Activated CD4-positive, alpha-beta T cell treated with anti-CD3 and anti-CD28 coated beads for 4 hours (primary cell): ENCODE results near the gene AGPAT1.
"Not testable (repeated sequence)": the region's sequence is repeated elsewhere in the genome, so short reads cannot be mapped to it uniquely, and the experiment has no call there.

Experiments
- DNase-seq, 2 donors: peaks; one replicate each; pipeline ENCODE4 v3.0.0-alpha.2; 2020

AGPAT1 gene

DNA sequence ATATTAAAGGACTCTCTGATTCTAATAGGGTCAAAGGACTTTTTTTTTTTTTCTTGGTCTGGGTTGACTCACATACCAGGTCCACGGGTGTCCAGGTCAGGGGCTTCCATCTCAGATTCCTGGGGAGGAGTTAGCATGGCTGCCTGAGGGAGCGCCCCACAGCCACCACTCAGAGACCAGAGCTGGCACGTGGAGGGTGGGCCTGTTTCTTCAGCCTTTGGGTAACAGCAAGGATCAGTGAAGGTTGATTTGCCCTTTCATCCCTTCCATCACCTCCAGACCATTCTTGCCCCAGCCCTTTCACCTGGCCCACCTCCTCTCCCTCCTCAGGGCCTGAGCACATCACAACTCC lies 22.4 kb upstream of the AGPAT1 start:
- DNase-seq, result no peak

DNA sequence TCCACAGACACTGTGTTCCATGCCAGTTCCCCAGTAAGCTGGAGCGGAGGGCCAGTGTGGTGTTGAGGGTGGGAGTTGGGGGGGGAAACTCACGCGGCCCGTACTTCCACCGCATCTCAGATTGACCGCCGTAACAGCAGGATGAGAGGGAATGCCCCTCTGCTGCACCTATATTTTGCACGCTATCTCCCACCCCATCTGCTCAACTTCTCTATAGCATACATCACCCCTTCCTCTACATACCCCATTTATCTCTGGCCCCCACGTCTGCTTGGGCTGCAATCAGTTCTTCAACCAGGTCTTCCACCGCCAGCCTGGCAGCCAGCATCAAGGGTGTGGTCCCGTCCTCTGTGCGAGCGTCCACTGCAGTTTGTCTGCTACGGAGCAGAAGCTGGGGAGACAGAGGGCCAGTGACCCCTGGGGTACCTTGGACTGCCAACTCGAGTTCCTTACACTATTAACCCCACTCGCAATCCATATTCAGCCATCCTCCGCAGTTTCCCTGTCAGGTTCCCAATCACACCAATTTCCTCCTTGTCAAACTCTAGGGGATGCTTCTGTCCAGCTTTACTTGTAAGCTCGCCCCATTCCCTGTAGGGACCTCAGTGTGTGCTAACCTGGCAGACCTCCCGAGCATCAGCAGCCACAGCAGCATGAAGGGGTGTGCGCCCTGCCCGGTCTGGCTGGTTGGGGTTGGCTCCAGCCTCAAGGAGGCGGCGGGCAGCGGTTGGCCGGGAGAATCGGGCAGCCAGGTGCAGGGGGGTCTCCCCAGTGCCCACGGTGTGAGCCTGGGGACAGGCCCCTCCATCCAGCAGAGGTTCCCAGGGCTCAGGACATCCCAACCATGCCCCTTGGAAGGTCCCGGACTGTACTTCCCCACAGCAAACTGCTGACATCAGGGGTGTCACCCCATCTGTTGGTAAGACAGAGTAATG lies 21.1 kb upstream of the AGPAT1 start:
- no peak for DNase-seq

DNA sequence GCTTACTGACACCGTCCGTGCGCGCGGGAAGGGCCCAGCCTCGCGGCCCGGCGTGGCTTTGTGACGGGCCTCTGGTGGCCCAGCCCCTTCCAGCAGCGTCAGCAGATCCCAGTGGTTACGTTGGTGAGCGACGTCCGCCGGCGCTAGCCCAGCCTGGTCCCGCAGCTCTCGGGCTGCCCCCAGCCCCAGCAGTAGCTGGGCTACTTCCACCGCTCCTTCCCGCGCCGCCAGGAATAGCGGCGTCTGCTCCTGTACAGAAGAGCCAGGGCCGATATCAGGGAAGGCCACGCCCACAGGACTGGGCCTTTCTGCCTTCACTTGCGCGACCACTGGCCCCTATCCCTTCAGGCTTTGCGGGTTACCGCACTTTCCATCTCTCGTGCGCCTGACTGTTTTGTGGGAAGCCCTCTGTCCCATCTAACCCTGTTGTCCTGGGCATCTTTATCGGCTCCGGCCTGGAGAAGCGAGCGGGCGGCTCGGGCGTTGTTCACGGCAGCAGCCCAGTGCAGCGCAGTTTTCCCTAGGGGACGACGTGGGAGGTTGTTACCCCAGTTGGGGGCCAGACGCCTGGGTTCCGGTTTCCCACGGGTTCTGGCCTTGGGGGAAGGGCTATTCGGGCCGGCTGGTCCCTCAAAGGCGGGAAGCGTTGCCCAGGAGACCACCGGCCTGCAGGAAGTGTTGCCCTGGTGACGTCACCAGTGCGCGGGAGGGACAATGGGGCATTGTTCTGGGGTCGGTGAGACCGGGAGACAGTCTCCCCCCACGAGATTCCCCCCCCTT lies 20.2 kb upstream of the AGPAT1 start:
- DNase-seq, result peak; percentile 44 to 57

DNA sequence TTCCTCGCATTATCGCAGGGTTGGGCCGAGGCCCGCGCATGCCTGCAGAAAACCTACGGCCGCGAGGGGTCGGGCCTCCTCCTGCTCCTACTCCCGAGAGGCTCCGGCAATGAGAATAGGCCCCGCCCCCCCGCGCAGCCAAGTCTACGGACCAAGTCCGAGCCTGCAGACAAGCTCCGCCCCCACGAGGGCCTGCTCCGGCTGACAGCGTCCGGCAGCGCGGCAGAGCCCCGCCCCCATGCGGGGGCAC lies 19.7 kb upstream of the AGPAT1 start:
- peak; percentile 98 to 100 for DNase-seq

DNA sequence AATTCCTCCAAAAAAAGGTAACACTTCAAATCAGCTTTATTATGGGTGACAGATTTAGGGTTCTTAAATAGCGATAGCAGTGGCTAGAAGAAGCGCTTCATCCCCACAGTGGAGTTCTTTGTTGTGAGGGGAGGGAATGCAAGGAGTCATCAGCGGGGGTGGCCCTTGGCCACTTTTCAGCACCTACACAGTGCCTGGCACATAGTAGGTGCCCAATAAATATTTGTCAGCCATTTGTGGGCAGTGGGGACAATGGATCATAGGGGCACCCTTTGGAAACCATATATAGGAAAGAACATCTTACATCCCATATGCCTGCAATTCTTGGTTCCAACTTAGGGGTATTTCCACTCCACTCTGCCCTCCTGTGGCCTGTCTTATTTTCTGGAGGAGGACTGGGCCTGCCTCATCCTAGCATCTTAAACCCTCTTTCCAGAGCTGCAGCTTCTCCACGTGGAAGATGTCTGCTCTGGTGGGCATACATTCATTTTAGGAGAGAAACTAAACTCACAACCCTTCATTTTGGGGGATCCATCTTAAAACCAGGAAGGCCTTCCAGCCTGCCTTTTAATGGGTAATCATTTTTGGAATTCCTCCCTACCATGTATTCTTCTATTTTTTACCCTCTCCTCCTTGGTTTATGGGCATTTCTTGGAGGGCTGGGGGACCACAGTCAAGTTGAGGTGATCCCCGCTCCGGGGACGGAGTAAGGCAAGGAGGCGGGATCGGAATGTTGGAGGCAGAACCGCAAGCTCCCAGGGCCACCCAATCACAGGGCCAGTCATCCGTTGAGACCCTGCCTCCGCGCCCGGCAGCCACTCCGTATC lies 19.2 kb upstream of the AGPAT1 start:
- DNase-seq, result no peak

DNA sequence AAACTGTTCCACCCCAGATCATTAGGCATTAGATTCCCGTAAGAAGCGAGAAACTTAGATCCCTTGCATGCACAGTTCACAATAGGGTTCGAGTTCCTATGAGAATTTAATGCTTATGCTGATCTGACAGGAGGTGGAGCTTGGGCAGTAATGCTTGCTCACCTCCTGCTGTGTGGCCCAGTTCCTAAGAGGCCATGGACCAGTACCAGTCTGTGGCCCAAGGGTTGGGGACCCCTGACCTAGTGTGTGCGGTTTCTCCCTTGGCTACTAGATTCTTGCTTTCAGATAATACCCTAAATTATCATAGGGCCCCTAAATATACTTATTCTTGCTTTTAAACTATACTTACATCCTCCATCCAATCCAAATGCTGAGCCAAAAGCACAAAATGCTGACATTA lies 18.5 kb upstream of the AGPAT1 start:
- no peak for DNase-seq

DNA sequence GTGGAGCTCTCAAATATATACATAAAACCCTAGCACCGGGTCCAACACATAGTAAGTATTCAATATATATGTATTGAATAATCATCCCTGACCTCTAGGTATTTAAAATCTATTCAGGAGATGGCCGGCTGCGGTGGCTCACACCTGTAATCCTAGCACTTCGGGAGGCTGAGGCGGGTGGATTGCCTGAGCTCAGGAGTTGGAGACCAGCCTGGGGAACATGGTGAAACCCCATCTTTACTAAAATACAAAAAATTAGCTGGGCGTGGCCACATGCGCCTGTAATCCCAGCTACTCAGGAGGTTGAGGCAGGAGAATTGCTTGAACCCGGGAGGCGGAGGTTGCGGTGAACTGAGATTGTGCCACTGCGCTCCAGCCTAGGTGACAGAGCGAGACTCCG lies 17.2 kb upstream of the AGPAT1 start:
- not testable (repeated sequence) for DNase-seq

DNA sequence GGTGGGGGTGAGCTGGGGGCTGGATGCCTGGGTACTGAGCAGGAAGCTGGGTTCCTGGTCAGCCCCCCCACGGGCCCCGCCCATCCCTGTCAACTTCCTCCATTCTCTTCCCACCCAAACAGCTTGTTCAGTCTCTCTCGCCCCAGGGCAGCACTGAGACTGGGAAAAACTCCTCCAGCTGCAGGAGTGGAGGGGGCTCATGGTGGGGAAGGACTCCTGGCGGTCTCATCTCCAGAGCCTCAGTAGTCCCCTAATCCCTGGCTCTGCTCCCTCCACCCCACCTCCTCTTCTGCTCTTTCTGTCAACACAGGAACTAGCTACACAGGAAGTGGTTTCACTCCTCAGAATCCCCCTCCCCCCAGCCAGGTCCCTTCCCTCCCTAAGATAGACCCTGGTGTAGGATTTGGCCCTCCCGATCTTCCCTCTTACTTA lies 16.7 kb upstream of the AGPAT1 start, which contains the start of gene GPSM3:
GPSM3 (minus strand) TSS at position 36 of the 432 bp plus-strand sequence. CDS start 130 bp downstream, outside the sequence.
- peak; percentile 43 to 50 for DNase-seq

DNA sequence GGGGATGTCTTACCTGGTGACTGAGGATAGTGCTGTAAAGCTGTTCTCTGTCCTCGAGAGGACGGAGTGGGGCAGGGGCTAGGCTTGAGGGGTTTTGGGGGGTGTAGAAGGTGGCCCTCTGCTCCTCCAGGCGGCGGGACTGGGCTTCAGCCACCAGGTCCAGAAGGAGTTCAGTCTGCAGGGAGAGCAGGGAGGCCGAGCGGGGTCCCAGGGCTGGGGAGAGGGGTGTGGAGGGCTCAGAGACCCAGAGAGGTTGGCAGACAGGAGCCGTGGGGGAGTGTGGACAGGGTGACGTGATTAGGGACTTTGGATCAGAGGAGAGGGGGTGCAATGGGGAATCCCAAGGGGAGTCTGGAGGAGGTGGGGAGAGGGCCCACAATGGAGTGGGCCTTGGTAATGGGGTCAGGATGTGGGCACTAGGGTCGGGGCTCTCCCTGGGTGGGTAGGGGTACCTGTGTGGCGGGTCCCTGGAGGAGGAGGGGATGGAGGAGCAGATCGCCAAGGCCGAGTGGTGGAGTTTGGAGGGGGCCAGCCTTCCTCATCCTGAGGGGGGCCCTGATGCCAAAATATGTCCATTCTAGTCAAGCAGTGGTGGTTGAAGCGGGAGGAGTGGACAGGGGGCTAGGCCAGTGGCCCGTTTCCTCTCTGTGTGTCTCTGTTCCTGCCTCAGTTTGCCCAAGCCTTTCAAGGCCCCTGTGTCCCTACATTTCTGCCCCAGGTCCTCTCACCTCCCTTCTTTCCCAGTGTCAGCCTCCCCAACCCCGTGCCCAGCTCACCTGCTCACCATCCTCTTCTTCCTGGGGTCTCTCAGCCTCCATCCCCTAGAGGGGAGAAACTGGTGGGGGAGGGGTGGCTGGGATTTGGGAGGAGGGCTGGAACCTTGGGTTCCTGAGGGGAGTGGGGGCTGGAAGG lies 16.1 kb upstream of the AGPAT1 start:
- DNase-seq, result no peak

DNA sequence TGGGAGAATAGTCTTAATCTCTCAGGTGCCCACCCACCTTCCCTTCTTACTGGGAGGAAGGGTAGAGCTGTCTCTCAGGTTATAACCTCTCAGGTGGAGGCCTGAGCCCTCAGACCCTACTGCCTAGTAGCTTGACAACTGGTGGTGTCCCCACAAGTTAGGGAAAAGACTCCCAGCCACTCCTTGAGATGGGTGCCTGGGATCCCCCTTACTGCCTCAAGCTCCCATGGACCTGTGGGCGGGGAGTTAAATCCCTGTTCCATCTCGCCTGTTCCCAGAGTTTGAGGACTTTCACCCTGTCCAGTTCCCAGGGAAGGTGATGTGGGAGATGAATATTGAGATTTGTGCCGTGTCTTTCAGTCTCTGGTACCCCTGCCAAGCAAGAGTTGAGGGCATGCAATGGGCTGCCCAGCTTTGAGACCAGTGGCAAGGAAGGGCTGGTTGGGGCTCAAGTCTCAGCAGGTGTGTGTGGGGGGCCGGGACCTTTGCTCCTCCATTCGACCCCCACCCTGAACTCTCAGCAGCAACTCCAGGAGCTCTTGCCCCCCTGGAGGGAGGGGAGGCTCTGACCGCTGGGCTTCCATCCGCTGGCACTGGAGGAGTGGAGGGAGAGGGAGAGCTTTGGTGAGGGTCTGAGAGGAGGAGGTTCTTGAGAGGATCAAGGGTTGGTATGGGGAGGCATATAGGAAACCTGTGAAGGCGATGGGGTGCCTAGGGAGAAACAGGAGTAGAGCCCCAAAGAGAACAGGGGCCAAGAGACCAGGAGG lies 15.2 kb upstream of the AGPAT1 start:
- DNase-seq, result no peak

DNA sequence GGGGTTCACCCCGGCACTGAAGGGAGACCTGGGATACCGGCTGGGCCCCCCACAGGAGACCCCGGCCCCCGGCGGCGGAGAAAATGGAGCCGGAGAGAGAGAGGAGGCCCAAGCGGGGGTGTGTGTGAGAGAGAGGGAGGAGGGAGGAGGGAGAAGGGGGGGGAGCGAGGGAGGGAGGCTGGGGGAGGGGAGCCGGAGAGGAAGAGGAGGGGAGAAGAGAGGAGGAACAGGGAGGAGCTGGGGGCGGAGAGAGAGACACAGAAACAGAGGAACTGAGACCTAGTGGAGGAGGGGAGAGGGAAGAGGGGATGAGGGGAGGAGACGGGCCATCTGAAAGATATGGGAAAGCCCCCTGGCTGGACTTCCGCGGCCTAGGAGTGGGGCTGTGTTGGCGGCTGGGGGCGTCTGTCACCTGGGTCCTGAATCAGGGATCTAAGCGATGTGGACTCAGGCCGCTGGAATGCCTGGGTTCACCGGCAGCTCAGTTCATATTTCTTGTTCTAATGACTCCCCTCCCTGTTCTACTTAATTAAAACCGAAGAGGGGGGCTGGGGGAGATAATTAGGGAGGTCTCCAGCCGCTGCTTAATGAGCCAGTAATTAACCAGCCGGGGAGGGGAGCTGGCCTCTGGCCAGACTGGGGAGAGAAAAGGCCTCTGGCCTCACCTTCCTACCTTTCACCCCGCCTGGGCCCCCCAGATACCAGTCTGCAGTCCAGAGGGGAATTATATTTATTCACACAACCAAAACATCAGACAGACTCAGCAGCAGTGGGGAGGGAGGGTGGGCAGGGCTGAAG lies 14.4 kb upstream of the AGPAT1 start, which contains the start of gene PBX2:
PBX2 (minus strand) TSS at position 149 of the 798 bp plus-strand sequence. CDS start 287 bp downstream, outside the sequence.
- DNase-seq, result peak; percentile 87 to 91

DNA sequence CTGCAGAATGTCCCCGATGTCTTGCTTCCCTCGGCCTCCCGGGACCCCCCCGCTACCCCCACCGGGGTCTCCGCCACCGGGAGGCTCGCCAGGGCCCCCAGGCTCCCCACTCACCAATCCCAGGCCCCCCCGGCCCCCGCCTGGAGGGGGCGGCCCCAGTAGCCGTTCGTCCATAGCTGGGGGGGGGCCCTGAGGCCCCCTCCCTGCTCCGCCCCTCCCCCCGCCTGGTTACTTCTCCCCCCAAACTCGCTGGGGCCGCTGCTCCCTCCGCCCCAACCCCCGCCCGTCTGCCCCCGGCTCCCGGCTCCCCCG lies 13.8 kb upstream of the AGPAT1 start:
- DNase-seq, result no peak

DNA sequence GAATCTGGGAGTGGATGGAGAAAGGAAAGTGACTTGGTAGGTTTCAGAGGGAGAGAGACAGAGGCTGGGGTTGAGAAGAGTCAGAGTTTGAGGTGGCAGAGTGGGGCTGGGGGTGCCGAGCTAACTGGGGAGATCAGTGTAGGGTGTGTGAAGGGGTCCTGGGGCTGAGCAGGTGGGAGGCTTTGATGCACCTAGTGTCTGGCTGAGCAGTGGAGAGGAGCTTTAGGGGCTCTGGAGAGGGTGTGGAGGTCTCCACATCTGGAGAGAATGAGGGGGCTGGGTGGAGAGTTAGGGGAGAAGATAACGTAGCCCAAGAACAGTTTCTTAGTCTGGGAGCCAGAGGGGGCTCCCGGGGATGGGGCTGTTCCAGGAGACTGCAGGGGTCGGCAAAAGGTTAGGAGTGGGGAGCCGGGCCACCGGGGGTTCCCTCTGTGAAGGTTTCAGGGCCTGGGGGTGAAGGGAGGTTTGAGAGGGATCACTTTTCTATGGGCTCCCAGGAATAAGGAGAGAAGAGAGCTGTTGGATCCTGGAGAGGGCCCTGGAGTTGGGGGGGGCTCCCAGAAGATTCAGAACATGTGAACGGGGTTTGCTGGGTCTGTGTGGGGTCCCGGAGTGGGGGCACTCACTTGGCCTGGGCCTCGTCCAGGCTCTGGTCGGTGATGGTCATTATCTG lies 13.3 kb upstream of the AGPAT1 start:
- DNase-seq, result no peak

DNA sequence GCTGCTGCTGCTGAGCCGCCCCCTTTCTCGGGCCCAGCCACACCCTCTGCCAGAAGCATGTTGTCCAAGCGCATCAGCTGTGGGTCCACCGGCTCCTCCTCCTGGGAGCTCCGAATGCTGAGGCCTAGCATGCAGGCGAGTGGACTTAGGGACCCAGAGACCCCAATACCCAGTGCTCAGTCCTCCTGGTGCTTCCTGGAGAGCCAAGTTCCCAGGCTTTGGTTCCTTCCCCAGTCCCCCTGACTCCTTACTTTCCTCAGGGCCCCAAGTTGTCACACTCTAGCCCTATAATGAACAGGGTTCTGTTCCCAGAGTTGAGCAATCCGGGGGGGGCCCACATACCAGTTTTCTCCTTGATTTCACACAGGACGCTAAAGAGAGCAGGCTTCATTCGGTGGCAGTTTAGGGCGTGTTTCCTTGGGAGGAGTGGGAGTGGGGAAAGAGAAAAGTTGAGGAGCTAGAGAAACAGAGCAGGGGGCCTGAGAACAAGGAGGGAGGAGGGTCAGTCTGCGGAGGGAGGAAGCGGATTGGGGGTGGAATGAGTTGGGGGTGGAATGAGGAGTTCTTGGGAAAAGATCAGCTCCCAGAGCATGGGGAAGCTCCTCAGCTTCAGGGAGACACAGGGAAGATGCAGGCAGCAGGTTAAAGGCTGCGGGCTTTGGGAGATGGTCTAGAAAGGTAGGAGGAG lies 12.6 kb upstream of the AGPAT1 start:
- DNase-seq, result no peak

DNA sequence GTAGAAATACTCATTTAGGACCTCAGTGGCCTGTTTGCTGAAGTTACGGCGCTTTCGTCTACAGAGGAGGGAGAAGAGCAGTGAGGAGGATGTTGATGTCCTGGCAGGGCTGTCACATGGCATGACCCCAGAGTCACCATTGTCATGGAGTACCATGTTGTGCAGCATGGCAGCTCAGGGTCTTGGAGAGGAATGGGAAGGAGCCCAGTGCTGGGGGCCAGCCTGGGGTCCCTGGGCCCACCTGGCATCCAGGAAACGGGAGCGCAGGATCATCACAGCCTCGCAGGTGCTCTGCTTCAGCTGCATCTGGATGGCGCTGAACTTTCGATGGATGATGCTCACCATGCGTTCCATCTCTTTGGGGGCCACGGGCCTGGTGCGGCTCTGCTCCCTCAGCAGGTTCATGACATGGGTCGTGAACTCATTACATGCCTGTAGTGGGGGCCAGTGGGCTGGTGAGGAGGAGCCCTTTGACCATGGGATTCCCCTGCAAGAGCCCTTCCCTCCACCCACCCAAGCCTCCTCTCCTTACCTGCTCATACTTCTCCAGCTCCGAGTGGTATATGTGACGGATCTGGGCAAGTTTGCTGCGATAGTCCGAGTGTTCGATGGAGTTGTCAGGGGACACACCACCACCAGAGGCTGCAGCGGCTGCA lies 12.0 kb upstream of the AGPAT1 start:
- DNase-seq, result not testable (repeated sequence)

DNA sequence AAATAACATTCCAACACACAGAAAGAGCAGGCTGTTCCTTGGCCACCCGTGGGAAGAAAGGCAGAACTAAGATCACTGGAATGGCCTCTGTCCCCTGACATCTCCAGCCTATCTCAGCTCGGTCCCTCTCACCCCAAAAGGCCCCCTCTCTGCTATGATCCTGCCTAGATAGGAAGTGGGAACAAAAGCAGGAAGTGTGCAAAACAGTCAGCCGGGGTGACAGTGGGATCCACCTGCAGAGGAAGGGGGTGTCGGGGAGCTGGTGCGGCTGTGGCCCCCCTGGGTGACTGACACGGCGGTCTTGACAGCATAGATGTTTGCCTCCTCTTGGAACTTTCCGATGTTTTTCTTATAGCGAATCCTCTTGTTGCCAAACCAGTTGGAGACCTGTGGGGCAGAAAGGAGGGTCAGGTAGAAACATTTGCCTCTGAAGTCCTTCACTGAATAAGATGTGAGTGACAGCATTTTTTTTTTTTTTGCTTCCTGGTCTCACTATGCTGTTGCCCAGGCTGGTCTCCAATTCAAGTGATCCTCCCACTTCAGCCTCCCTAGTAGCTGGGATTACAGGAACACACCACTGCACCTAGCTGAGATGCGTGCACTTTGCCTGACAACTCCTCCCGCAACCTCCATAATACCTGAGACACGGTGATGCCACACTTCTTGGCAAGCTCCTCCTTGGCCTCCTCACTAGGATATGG lies 11.3 kb upstream of the AGPAT1 start:
- DNase-seq, result no peak

DNA sequence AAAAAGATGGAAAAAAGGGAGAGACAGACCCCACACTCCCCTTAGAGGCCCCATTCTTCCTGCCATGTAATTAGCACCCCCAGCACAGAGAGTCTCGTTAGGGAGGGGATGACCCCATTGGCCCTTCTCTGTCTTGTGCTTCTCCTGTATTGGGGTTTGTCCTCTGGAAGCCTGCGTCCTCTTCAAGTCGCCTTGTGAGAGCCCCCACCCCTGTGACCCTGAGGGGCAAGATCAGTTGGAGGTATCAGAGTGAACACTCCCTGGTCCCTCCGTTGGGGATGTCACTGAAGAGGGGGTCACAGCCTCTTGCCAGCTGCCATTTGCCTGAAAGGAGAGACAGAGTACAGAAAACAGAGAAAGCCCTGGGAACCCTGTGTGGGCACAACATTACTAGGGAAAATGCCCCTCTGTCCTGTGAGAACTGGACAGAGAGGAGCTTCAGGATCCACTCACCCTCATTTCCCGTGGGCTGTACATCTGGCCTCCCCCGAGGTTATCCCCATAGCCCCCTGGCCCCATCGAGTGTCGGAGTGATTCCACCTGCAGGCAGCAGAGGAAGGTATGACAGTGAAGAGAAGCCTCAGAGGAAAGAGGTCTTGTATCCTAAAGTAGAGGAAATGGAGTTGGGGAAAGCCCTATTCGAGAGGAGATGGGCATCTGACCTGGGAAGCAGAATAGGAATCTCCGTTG lies 10.4 kb upstream of the AGPAT1 start:
- DNase-seq, result not testable (repeated sequence)
